Colon (tissue), 2 donors: Measurements from ENCODE around the gene FBXW10.
A peak's percentile ranks its signal among the peaks of the same experiment; 100 is the strongest.
"Not testable (repeated sequence)": the region's sequence is repeated elsewhere in the genome, so short reads cannot be mapped to it uniquely, and the experiment has no call there.

Source experiments
- FAIRE-seq: peaks from 2 replicates; lab custom pipeline; 2012; peaks lifted over from hg19 to GRCh38; lab: Jason Lieb, UNC
- donor health status: control.
- donor health status: control.

The FBXW10 gene

GRCh38 chr17:18755969-18756368, 12.1 kb downstream of the FBXW10 start:
- FAIRE-seq: not testable (repeated sequence)

DNA sequence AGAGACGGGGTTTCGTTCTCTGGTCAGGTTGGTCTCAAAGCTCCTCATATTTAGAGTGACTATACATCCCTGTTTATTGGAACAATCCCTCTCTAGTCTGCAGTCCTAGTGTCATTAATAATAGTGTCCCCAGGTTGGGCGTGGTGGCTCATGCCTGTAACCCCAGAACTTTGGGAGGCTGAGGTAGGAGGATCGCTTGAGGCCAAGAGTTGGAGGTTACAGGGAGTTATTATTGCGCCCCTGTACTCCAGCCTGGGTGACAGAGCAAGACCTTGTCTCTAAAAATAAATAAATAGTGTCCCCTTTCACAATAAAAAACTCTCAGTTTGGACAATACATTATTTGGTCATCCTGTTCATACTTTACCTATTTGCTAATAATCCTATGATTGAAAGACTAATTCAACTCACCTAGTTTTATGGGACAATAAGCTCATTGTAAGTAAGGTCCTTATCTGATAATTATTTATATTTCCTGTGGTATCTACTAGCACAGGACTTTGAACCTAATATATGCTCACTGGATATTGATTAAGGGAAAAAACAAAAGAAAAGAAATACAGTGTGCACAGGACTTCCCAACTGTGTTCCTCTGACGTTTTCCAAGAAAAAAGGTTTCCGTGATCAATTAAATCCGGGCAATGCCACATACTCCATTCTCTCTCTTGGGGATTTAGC, 13.7 kb downstream of the FBXW10 start:
- FAIRE-seq: not testable (repeated sequence)

- not testable (repeated sequence) for FAIRE-seq
These were observed 14.5 kb downstream of the FBXW10 start for GRCh38 chr17:18758344-18758743.

GRCh38 chr17:18760221-18760620, 16.4 kb downstream of the FBXW10 start:
- FAIRE-seq: not testable (repeated sequence)

- not testable (repeated sequence) for FAIRE-seq
These were observed 26.7 kb downstream of the FBXW10 start for GRCh38 chr17:18770572-18770971.

GRCh38 chr17:18771066-18771465, 27.2 kb downstream of the FBXW10 start:
- FAIRE-seq: not testable (repeated sequence)

- FAIRE-seq: no peak
These were observed 28.6 kb downstream of the FBXW10 start for GRCh38 chr17:18772471-18772870.

DNA sequence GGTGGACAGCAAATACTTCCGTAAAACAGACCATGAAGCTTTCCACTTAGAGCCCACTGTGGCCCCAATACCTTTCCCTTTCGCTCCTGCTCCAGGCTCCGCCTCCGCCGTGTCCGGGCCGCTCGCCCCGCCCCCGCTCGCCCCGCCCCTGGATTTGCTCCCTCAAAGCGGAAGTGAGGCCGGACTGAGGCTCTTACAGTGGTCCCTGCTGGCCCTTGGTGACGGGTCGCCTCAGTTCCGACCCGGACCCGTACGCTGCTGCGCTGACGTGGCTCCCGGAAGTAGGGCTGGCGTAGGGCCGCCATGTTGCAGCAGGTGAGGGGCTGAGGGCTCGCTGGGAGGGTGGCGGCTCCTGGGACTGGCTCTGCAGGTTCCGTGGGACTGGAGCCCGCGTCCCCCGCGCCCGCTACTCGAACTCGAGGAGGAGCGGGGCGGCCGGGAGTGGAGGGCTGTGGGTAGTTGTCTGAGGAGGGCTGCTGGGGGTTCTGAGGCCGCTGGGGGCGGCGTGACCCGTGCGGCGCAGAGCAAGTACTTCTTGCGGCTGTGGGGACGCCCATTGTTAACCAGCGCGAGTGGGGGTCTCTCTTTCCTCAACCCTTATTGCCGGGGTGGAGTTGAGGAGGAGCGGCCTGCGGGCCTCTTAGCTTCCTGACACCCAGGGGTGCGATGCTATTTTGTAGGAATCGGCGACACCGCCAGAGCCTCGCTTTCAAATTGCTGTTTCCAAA, 37.3 kb downstream of the FBXW10 start, which contains the start of gene TVP23B:
TSS of gene TVP23B (plus strand) at position 193 of the 728 bp plus-strand sequence. CDS start at position 304, 111 bp downstream.
- FAIRE-seq: not testable (repeated sequence)

- FAIRE-seq: not testable (repeated sequence)
These were observed 38.0 kb downstream of the FBXW10 start for GRCh38 chr17:18781805-18782204.

DNA sequence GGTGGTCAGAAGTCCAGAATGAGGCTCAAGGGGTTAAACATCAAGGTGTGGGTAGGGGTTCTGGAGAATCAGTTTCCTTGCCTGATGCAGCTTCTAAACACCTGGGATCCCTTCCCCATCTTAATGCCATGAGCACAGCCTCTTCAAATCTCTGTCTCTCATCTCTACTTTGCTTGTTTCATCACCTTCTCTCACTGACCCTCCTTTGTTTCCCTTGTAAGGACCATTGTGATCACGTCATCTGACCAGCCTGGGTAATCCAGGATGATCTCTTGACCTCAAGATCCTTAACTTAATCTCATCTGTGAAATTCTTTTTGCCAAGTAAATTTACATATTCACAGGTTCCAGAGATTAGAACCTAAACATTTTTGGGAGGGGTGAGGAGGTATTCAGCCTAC, 42.1 kb downstream of the FBXW10 start:
- not testable (repeated sequence) for FAIRE-seq

DNA sequence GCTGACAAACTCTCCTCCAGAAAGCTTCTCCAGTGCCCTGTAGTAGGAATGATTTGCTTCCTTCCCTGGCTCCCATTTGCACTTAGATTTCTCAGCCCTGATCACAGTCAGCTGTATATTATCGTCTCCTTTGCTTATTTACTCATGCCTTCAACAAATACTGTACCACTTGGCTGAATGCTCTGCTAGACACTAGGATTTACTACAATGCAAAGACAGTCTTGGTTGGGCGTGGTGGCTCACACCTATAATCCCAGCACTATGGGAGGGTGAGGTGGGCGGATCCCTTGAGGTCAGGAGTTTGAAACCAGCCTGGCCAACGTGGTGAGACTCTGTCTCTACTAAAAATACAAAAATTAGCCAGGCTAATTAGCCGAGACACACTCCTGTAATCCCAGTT, 43.0 kb downstream of the FBXW10 start:
- FAIRE-seq: not testable (repeated sequence)

- FAIRE-seq: not testable (repeated sequence)
These were observed 47.5 kb downstream of the FBXW10 start for GRCh38 chr17:18791402-18791801.

DNA sequence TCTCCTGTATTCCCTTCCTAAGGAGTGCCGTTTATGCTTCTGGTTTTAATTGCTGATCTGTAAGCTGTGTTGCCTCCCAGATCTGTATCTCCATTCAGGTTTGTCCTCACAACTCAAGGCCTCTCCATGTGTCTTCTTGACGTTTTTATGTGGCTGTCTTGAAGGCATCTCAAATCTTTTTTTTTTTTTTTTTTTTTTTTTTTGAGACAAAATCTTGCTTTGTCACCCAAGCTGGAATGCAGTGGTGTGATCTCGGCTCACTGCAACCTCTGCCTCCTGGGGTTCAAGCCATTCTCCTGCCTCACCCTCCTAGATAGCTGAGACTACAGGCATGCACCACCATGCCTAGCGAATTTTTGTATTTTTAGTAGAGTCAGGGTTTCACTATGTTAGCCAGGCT, 51.0 kb downstream of the FBXW10 start:
- FAIRE-seq: not testable (repeated sequence)

DNA sequence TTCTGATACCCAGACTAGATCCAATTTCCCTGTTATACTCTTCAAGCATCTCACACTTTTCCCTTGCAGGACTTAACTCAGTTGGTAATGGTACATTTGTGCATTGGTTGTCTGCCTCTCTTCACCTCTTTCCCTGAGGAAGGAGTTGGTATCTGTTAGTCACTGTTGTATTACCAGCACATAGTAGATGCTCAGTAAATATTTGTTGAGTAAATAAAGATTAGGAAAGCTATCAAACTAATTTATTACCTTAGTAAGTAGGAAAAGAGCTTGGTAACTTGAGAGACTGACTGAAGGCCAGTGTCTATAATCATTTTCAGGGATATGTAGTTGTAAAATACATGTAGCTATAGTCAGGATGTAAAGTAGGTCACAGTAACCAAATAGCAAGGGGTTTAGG, 53.0 kb downstream of the FBXW10 start:
- FAIRE-seq: not testable (repeated sequence)

DNA sequence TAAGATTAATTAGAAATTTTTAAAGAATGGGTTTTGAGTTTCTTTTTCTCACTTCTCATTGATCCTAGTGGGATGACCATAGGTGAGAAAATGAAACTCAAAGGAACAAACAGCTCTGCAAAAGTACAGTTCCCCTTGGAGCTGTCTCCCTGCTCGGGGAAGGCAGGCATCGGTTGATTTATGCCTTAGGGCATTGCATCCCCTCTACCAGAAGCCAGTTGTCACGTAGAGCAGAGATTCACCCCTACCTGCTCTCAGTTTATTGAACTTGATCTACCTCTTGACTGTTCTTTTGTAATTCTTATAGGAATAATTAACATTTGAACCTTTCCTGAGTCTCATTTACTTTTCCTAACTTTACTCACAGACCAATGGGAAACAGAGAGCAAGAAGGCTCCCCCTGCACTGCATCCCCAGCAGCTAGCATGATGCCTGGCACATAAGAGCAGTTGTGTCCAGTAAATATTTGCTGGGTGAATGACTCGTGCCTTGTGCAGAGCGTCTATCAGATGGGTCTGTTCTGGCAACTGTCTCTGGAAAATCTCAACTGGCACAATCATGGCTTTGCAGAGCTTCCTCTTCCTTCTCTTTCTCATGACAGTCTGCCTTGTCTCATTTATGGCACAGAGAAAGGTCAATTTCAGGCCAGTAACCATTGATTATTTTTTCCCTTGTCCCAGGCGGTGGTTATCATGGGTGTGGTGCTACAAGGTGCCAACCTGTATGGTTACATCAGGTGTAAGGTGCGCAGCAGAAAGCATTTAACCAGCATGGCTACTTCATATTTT, 59.8 kb downstream of the FBXW10 start:
- not testable (repeated sequence) for FAIRE-seq

DNA sequence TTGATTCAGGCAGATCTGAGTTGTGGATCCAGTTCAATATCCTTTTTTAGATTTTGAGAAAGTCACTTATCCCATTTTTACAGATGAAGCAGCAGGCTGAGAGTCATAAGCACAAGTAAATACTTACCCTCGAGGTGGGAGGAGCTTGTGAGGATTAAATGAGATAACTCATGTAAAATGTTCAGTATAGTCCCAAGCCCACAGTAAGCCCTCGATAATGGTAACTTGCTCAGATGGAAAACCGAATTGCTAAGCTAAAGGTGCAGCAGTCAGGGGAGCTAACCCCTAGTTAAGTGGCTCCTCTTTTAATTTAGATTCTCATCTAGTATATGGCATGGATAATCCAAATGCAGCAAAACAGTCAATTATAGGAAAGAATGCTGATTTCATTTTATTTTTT, 72.1 kb downstream of the FBXW10 start:
- not testable (repeated sequence) for FAIRE-seq

DNA sequence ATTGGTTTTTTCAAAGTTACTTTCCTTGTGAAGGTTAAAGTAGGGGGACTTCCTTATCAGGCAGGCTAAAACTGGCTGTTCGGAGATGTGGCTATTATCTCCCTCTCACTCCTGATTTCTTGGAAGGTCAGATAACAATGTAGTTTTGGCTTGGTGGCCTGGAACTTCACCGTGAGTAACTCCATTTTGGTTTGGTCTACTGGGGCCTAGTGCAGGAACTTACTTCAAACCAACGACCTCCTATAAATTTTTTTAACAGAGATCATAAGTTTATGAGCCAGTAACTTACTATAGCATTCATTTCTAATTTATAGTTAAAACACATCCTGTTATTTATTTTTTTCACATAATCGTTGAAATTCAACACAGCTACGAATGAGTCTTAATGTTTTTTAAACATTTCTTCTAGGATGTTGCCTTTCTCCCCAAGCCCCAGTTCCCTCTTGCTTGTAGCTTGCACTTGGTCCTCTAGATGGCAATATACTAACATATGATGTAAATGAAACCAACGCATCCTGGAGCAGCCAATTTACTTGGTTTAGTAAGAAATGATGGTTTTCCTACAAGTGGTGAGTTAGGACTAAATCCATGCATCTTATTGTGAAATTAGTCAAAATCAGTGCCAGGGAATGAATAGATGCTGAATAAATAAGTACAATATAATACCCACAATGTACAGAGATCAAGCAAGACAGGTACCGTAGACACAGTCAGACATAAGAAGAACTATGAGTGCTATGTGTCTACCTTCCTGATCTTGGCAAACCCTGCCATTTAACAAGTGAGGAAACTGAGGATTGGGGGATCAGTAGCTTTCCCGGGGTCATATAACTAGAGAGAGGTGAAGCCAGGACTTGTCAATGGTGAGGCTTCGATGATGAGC, 72.9 kb downstream of the FBXW10 start:
- peak; percentile 38 for FAIRE-seq

DNA sequence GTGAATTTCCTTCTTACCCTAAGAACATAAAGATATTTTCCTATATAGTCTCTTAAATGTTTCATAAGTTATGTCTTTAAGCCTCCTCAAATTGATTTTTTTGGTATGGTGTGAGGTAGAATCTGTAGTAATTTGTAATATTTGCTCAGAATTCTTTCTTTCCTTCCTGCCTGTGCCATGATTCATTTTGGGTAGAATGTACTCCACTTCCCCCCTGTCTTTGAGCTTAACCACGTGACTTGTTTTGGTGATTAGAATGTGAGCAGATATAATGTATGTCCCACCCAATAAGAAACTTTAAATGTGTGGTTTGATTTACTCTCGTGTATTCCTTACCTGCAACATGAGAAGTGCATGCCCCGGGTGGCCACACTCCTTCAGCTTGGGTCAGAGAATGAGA, 77.6 kb downstream of the FBXW10 start:
- FAIRE-seq: not testable (repeated sequence)

- not testable (repeated sequence) for FAIRE-seq
These were observed 83.8 kb downstream of the FBXW10 start for GRCh38 chr17:18827613-18828012.
